H1 (cell line): Measurements from ENCODE around the gene LCOR. TPM values are rescaled to one million over a fixed set of nuclear protein-coding genes. Genes with fewer than 3 reads are reported as not detected.

ENCODE experiments used
- CTCF ChIA-PET: fragments of 300-600 bp; sonication (Branson Sonifier 250); formaldehyde crosslinking; loops from one replicate; lab custom pipeline; 2021; ENCODE audit not compliant: partially characterized antibody; lab: Charles Lee
- POLR2A ChIA-PET: fragments of 300-600 bp; sonication (Branson Sonifier 250); formaldehyde crosslinking; loops from one replicate; lab custom pipeline; 2021; ENCODE audit warnings: inconsistent platforms; ENCODE audit not compliant: partially characterized antibody; lab: Charles Lee
- DNase-seq, 2 experiments: peaks; one replicate each; pipeline versions ENCODE4 v3.0.0 to v3.0.0-alpha.2; 2010 to 2022; ENCODE audit warnings: low spot score in 2 of 2, low read depth in 1 of 2, mixed read lengths in 1 of 2
- FAIRE-seq: peaks from 2 replicates; lab custom pipeline; 2011; peaks lifted over from hg19 to GRCh38; lab: Jason Lieb, UNC
- H2AFZ ChIP-seq: 2 replicates; pipeline ENCODE4 v1.8.1; 2012; ENCODE audit warnings: low read length, inconsistent platforms
- H2AK5ac ChIP-seq: 2 replicates; pipeline ENCODE4 v1.6.1; 2013; ENCODE audit warnings: low read depth, low read length
- H2BK120ac ChIP-seq: replicated peaks from 2 replicates; pipeline ENCODE3; 2013; ENCODE audit warnings: low read depth, low read length, inconsistent platforms
- H2BK12ac ChIP-seq: 2 replicates; pipeline ENCODE4 v1.6.1; 2013; ENCODE audit warnings: low read depth, low read length
- H2BK15ac ChIP-seq: 2 replicates; pipeline ENCODE4 v1.6.1; 2013; ENCODE audit warnings: low read length
- H2BK20ac ChIP-seq: 2 replicates; pipeline ENCODE4 v1.6.1; 2013; ENCODE audit warnings: low read length
- H2BK5ac ChIP-seq: 2 replicates; pipeline ENCODE4 v1.6.1; 2013; ENCODE audit warnings: low read depth, low read length
- H3K14ac ChIP-seq: 2 replicates; pipeline ENCODE4 v1.6.1; 2013; ENCODE audit warnings: inconsistent platforms; ENCODE audit not compliant: insufficient read length
- H3K18ac ChIP-seq: 2 replicates; pipeline ENCODE4 v1.6.1; 2013; ENCODE audit warnings: low read length; ENCODE audit errors: extremely low read depth
- H3K23ac ChIP-seq: 2 replicates; pipeline ENCODE4 v1.6.1; 2013; ENCODE audit warnings: inconsistent platforms; ENCODE audit not compliant: insufficient read length
- H3K23me2 ChIP-seq: 2 replicates; pipeline ENCODE4 v1.6.1; 2013; ENCODE audit warnings: low read depth, low read length
- H3K27ac ChIP-seq: 2 replicates; pipeline ENCODE4 v1.6.1; 2011; ENCODE audit warnings: low read depth, low read length, inconsistent platforms
- H3K27me3 ChIP-seq, 4 experiments: replicated peaks in 1 of 4; 1 replicate in 1 of 4; 2 replicates in 3 of 4; pipeline versions ENCODE4 v1.6.1 to v1.8.1; 2011 to 2013; ENCODE audit warnings: low read length in 3 of 4, mild to moderate bottlenecking in 3 of 4, inconsistent platforms in 2 of 4, mixed read lengths in 2 of 4, moderate library complexity in 1 of 4; ENCODE audit not compliant: control insufficient read depth in 3 of 4, insufficient read depth in 3 of 4; ENCODE audit errors: extremely low read depth in 1 of 4
- H3K36me3 ChIP-seq, 4 experiments: 2 replicates each; pipeline versions ENCODE4 v1.6.1 to v1.8.1; 2011 to 2013; ENCODE audit warnings: mild to moderate bottlenecking in 4 of 4, low read length in 3 of 4, moderate library complexity in 2 of 4, control low read depth in 1 of 4, inconsistent platforms in 1 of 4; ENCODE audit not compliant: insufficient read depth in 4 of 4, control insufficient read depth in 2 of 4
- H3K4ac ChIP-seq: replicated peaks from 2 replicates; pipeline ENCODE3; 2013; ENCODE audit warnings: low read length, low read depth, mixed read lengths, inconsistent platforms; ENCODE audit not compliant: insufficient read length
- H3K4me1 ChIP-seq, 4 experiments: replicated peaks in 1 of 4; 1 replicate in 1 of 4; 2 replicates in 3 of 4; pipeline versions ENCODE4 v1.6.1 to v1.8.1; 2011 to 2013; ENCODE audit warnings: low read length in 3 of 4, inconsistent platforms in 2 of 4, mixed read lengths in 1 of 4; ENCODE audit not compliant: insufficient read depth in 4 of 4, control insufficient read depth in 3 of 4
- H3K4me2 ChIP-seq, 2 experiments: 2 replicates each; pipeline versions ENCODE4 v1.6.1 to v1.8.1; 2011 to 2013; ENCODE audit warnings: low read depth in 2 of 2, low read length in 2 of 2, control low read depth in 1 of 2, inconsistent platforms in 1 of 2, mild to moderate bottlenecking in 1 of 2; ENCODE audit not compliant: insufficient read depth in 1 of 2
- H3K4me3 ChIP-seq, 4 experiments: fragments of 200-600, 300-600 bp in 1 of 4; sonication (generic), shearing (Covaris generic), sonication (Bioruptor Twin) in 1 of 4; 2 replicates each; pipeline versions ENCODE4 v1.5.1 to v1.8.1; 2011 to 2016; ENCODE audit warnings: low read length in 4 of 4, low read depth in 3 of 4, control low read depth in 2 of 4, inconsistent platforms in 2 of 4, mild to moderate bottlenecking in 2 of 4, mixed read lengths in 1 of 4, moderate library complexity in 1 of 4; ENCODE audit not compliant: insufficient read depth in 2 of 4; ENCODE audit errors: extremely low read depth in 1 of 4
- H3K56ac ChIP-seq: replicated peaks from 2 replicates; pipeline ENCODE3; 2013; ENCODE audit warnings: low read depth, mild to moderate bottlenecking, mixed read lengths, low read length, inconsistent platforms; ENCODE audit not compliant: insufficient read length
- H3K79me1 ChIP-seq: 2 replicates; pipeline ENCODE4 v1.6.1; 2013; ENCODE audit warnings: low read depth, low read length, control low read depth
- H3K79me2 ChIP-seq, 2 experiments: 2 replicates each; pipeline versions ENCODE4 v1.6.1 to v1.8.1; 2012 to 2013; ENCODE audit warnings: low read length in 2 of 2, mild to moderate bottlenecking in 2 of 2, inconsistent platforms in 1 of 2; ENCODE audit not compliant: insufficient read depth in 2 of 2, control insufficient read depth in 1 of 2
- H3K9ac ChIP-seq, 4 experiments: replicated peaks in 1 of 4; 1 replicate in 1 of 4; 2 replicates in 3 of 4; pipeline versions ENCODE4 v1.6.1 to v1.8.1; 2011 to 2013; ENCODE audit warnings: low read depth in 3 of 4, low read length in 3 of 4, control low read depth in 2 of 4, mild to moderate bottlenecking in 2 of 4, moderate library complexity in 2 of 4, inconsistent platforms in 1 of 4; ENCODE audit errors: extremely low read depth in 1 of 4
- H3K9me3 ChIP-seq, 2 experiments: 2 replicates each; pipeline versions ENCODE4 v1.6.1 to v1.8.1; 2012 to 2013; ENCODE audit warnings: mild to moderate bottlenecking in 2 of 2, moderate library complexity in 2 of 2, control low read depth in 1 of 2, inconsistent platforms in 1 of 2, low read depth in 1 of 2, low read length in 1 of 2, mixed read lengths in 1 of 2; ENCODE audit not compliant: insufficient read depth in 2 of 2
- H4K20me1 ChIP-seq, 2 experiments: replicated peaks in 1 of 2; 2 replicates each; pipeline versions ENCODE3 to v1.8.1; 2011 to 2013; ENCODE audit warnings: inconsistent platforms in 2 of 2, low read length in 2 of 2, mild to moderate bottlenecking in 1 of 2; ENCODE audit not compliant: insufficient read depth in 2 of 2, control insufficient read depth in 1 of 2
- H4K5ac ChIP-seq: 2 replicates; pipeline ENCODE4 v1.6.1; 2013; ENCODE audit warnings: low read length, low read depth, mixed read lengths, inconsistent platforms; ENCODE audit not compliant: insufficient read length
- H4K8ac ChIP-seq: 2 replicates; pipeline ENCODE4 v1.8.0; 2013; ENCODE audit warnings: mild to moderate bottlenecking, moderate library complexity, low read length, inconsistent platforms; ENCODE audit not compliant: insufficient read depth; ENCODE audit errors: extremely low read depth
- H4K91ac ChIP-seq: replicated peaks from 2 replicates; pipeline ENCODE3; 2013; ENCODE audit warnings: low read length, mixed read lengths, inconsistent platforms; ENCODE audit not compliant: insufficient read length
- CEBPB ChIP-seq: IDR thresholded peaks from 2 replicates; pipeline ENCODE4 v1.6.1; 2012; ENCODE audit warnings: low read depth, low read length
- CHD2 ChIP-seq: IDR thresholded peaks from 2 replicates; pipeline ENCODE4 v1.6.1; 2012; ENCODE audit warnings: low read length, improper control_type of control experiment
- FOSL1 ChIP-seq: IDR thresholded peaks from 2 replicates; pipeline ENCODE4 v1.6.1; 2011; ENCODE audit warnings: mild to moderate bottlenecking, low read depth, low read length, moderate library complexity; ENCODE audit not compliant: insufficient read depth
- KDM1A ChIP-seq: fragments of 200-600, 300-600 bp; sonication (generic); IDR thresholded peaks from 2 replicates; pipeline ENCODE4 v1.7.1; 2016; ENCODE audit warnings: mild to moderate bottlenecking, low read length, borderline replicate concordance
- KDM5A ChIP-seq: fragments of 200-600 bp; IDR thresholded peaks from 2 replicates; pipeline ENCODE4 v1.7.1; 2012; ENCODE audit warnings: mild to moderate bottlenecking, low read length, inconsistent platforms, mixed read lengths
- NANOG ChIP-seq: IDR thresholded peaks from 2 replicates; pipeline ENCODE4 v1.6.1; 2011; ENCODE audit warnings: low read length, low read depth, mild to moderate bottlenecking, inconsistent platforms; ENCODE audit not compliant: insufficient read depth, poor library complexity, severe bottlenecking
- PHF8 ChIP-seq: fragments of 200-600 bp; sonication (generic); conservative IDR thresholded peaks from 2 replicates; pipeline ENCODE4 v1.7.1; 2012; ENCODE audit warnings: low read depth, mild to moderate bottlenecking, inconsistent platforms, low read length, moderate library complexity
- RFX5 ChIP-seq: IDR thresholded peaks from 2 replicates; pipeline ENCODE4 v1.6.1; 2011; ENCODE audit warnings: low read depth, low read length, improper control_type of control experiment, borderline replicate concordance
- RNF2 ChIP-seq: fragments of 200-900, 300-1000 bp; sonication (generic); IDR thresholded peaks from 2 replicates; pipeline ENCODE4 v1.7.1; 2016; ENCODE audit warnings: borderline replicate concordance, low read depth, mild to moderate bottlenecking, antibody characterized with exemption, low read length; ENCODE audit not compliant: poor library complexity, severe bottlenecking; ENCODE audit errors: missing control alignments
- SP2 ChIP-seq: IDR thresholded peaks from 2 replicates; pipeline ENCODE4 v1.6.1; 2012; ENCODE audit warnings: mild to moderate bottlenecking, low read length, inconsistent platforms
- SRF ChIP-seq: IDR thresholded peaks from 2 replicates; pipeline ENCODE4 v1.6.1; 2011; ENCODE audit warnings: mild to moderate bottlenecking, low read depth, low read length, moderate library complexity
- TCF12 ChIP-seq: IDR thresholded peaks from 2 replicates; pipeline ENCODE4 v1.6.1; 2011; ENCODE audit warnings: low read depth, mild to moderate bottlenecking, low read length
- ZNF274 ChIP-seq: IDR thresholded peaks from 2 replicates; pipeline ENCODE4 v1.7.0; 2012; ENCODE audit warnings: low read length, borderline replicate concordance; ENCODE audit errors: extremely low read depth
- WGBS, 2 experiments: shearing (Covaris generic) in 1 of 2; methylation state at CpG; one replicate each; pipeline versions ENCODE4 v1.1.6 to v1.1.7; 2013 to 2015; ENCODE audit warnings: low lambda C conversion rate in 2 of 2, mixed read lengths in 2 of 2, inconsistent platforms in 1 of 2, low coverage in 1 of 2, missing lambda C conversion rate in 1 of 2; ENCODE audit not compliant: insufficient replicate concordance in 2 of 2, insufficient coverage in 1 of 2, insufficient read length in 1 of 2; ENCODE audit errors: extremely low coverage in 1 of 2, missing lambda C conversion rate in 1 of 2; 5-methylcytosine and 5-hydroxymethylcytosine counted together
- polyA plus RNA-seq, 7 experiments: library from polyadenylated mRNA; depleted of rRNA in 3 of 7; stranded (reverse) in 5 of 7; unstranded in 2 of 7; fragments of >200 nt in 5 of 7; fragments of 200-250 nt in 2 of 7; gene quantifications; 1 replicate in 5 of 7; 2 replicates in 1 of 7; 4 replicates in 1 of 7; pipeline versions ENCODE4 v1.2.1 to v1.2.3, GENCODE V29; 2011 to 2013; ENCODE audit warnings: missing spikeins in 2 of 7, mixed read lengths in 2 of 7
- total RNA-seq: library from RNA; stranded (reverse); fragmentation: NEBNext Ultra II Directional; extraction: Animal tissue kit (Norgen Biotek cat#: 25700); gene quantifications from 2 replicates; pipeline ENCODE4 v1.2.1, GENCODE V29; 2021

Gene LCOR
- total and polyA plus RNA-seq, 2 of the 8 experiments (the other 6 are each of a cell fraction or from before 2014, with no cell fraction given), result 4.7 to 25.5 TPM

DNA sequence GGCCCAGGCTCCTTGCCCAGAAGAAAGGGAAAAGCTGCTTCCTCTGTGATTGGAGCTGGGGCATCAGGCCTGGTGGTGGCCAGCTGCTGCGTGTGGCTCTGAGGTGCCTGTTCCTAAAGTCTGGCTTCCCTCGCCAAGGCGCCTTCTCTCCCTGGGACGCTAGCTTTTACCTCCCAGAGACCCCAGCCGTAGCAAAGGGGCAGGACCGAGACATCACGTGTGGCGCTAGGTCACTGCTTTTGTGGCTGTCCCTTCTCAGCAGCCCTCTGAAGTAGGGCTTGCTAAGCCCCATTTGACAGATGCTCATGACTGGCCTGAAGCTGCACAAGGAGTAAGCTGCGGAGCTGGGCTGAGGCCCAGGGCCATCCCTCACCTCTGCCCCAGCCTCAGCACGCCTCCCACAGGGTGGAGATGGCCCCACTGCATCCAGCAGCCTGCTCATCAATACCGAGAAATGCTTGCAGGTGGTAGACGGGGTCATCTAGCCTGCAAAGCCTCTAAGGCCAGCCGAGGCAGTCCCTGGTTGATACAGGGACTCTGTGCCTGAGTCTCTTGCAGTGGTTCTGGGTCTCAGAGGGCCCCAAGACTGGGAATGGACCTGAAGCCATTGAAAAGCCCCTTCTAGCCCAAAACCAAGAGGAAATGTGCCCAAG is 171.2 kb downstream of the LCOR start:
- no peak overlapping the region for H2BK12ac ChIP-seq
- DNase-seq, result no peak
- H2BK15ac ChIP-seq, result no peak overlapping the region
- 97% methylated on average over 13 of the region's 13 CpGs; no CpG with 5 or more reads in 1 of the 2 experiments for WGBS, 2 experiments
- H2BK5ac ChIP-seq, result no peak overlapping the region
- H4K5ac ChIP-seq, result no peak overlapping the region
- H3K4ac ChIP-seq, result no peak overlapping the region
- no peak overlapping the region for H3K23ac ChIP-seq
- no peak for FAIRE-seq
- no peak overlapping the region for H4K8ac ChIP-seq
- no peak overlapping the region for H2BK20ac ChIP-seq
- H3K4me3 ChIP-seq, result no peak overlapping the region
- no peak overlapping the region for H3K56ac ChIP-seq
- H4K91ac ChIP-seq, result no peak overlapping the region
- no peaks in the 10 kb centered on the region for H3K9me3 ChIP-seq
- CTCF ChIA-PET, result interaction anchor here (0.6 to 8.1 kb wide), 13 partner anchors 8 to 1153 kb away, joined by 3 to 47 read pairs (median 4); no protein-coding TSS in a partner anchor
- H3K4me2 ChIP-seq, result no peak overlapping the region
- H4K20me1 ChIP-seq, result no peaks in the 10 kb centered on the region
- no peak overlapping the region for H3K27ac ChIP-seq
- POLR2A ChIA-PET, result interaction anchor here (1.2 kb wide), 1 partner anchor 8 kb away, joined by 3 read pairs; no protein-coding TSS in a partner anchor
- H3K14ac ChIP-seq, result no peak overlapping the region
- H3K18ac ChIP-seq, result no peak overlapping the region
- H3K4me1 ChIP-seq, result peaks cover 0 to 4% (median 1%) of the 10 kb centered on the region in 4 experiments; a peak in 4 of 7 replicates
- no peaks in the 10 kb centered on the region for H3K27me3 ChIP-seq
- H3K79me1 ChIP-seq, result no peaks in the 10 kb centered on the region
- H2AFZ ChIP-seq, result no peak overlapping the region
- H3K79me2 ChIP-seq, result no peaks in the 10 kb centered on the region
- H3K36me3 ChIP-seq, result no peaks in the 10 kb centered on the region
- H2AK5ac ChIP-seq, result no peak overlapping the region
- peaks cover 1% of the 10 kb centered on the region; the same call in 1 of the 2 replicates for H3K23me2 ChIP-seq
- no peak overlapping the region for H2BK120ac ChIP-seq
- H3K9ac ChIP-seq, result no peak overlapping the region
- TF ChIP-seq CHD2 (no peak), FOSL1 (no peak), NANOG (no peak), KDM5A (no peak), CEBPB (no peak), ZNF274 (no peak), RFX5 (no peak), SP2 (no peak), TCF12 (no peak), KDM1A (no peak), SRF (no peak), PHF8 (no peak), RNF2 (no peak)
